ENCODE measurements around the gene PDIA4. TPM values are rescaled to one million over a fixed set of nuclear protein-coding genes. Genes with fewer than 3 reads are reported as not detected.

The PDIA4 gene
- polyA plus RNA-seq, 2 of the 4 experiments (the other 2 are of a cell fraction): 175 to 214 TPM

GRCh38 chr7:149072438-149072775, 44.1 kb upstream of the PDIA4 start:
- DNase-seq (ENCODE audit: low read depth in 1 of 2, low spot score in 1 of 2) (no peak), FAIRE-seq (no peak), ATAC-seq (no peak)
- no peak overlapping the region for H3K4me2 ChIP-seq
- no peak overlapping the region for H3K27ac ChIP-seq
- no peaks in the 10 kb centered on the region for H3K4me1 ChIP-seq
- WGBS (ENCODE audit: missing lambda C conversion rate): 90% methylated on average over 4 of the region's 4 CpGs
- TF ChIP-seq FOXS1 (CRISPR knock-in tag; IDR thresholded peaks at IDR 0.05) (no peak), SREBF2 (IDR thresholded peaks at IDR 0.05) (no peak), POLR2A (IDR thresholded peaks at IDR 0.05; ENCODE audit: low read length) (no peak), ESRRA (IDR thresholded peaks at IDR 0.05; ENCODE audit: borderline replicate concordance, low read length) (no peak), USF2 (IDR thresholded peaks at IDR 0.05) (no peak), RNF2 (IDR thresholded peaks at IDR 0.05; ENCODE audit: borderline replicate concordance, low read depth) (no peak)
- no peak overlapping the region for H3K4me3 ChIP-seq
- H3K9me3 ChIP-seq: no peaks in the 10 kb centered on the region
- ChIA-PET CTCF (interaction anchor here (0.7 to 2.5 kb wide), 6 partner anchors 11 to 85 kb away, joined by 3 to 10 read pairs (median 4); partner anchors contain the start of gene ZNF398), POLR2A (no interaction called here)

GRCh38 chr7:149071641-149072437, 43.5 kb upstream of the PDIA4 start:
- TF ChIP-seq CTCF (IDR thresholded peaks at IDR 0.05): peak; percentile 41
- TF ChIP-seq ATOH8 (CRISPR knock-in tag; IDR thresholded peaks at IDR 0.05; ENCODE audit: low read depth): no peak
- TF ChIP-seq ESRRA (IDR thresholded peaks at IDR 0.05; ENCODE audit: borderline replicate concordance, low read length): no peak
- TF ChIP-seq SMC3 (IDR thresholded peaks at IDR 0.05): peak; percentile 30; the same call in 2 of the 3 replicates
- TF ChIP-seq TFCP2L1 (CRISPR knock-in tag; IDR thresholded peaks at IDR 0.05): no peak
- TF ChIP-seq NFE2L2 (conservative IDR thresholded peaks at IDR 0.05; ENCODE audit: low read length): no peak
- TF ChIP-seq RAD21 (conservative IDR thresholded peaks at IDR 0.05 in 1 of 2, IDR thresholded peaks at IDR 0.05 in 1 of 2): peak; percentile 35 to 39; a peak in 3 of 5 replicates
- TF ChIP-seq CHD4 (IDR thresholded peaks at IDR 0.05; ENCODE audit: borderline replicate concordance): no peak
- no peak for TF ChIP-seq EHF (CRISPR knock-in tag; IDR thresholded peaks at IDR 0.05)
- no peak for TF ChIP-seq NPAS2 (CRISPR knock-in tag; IDR thresholded peaks at IDR 0.05; ENCODE audit: borderline replicate concordance)
- TF ChIP-seq RARB (CRISPR knock-in tag; IDR thresholded peaks at IDR 0.05): no peak
- no peak for TF ChIP-seq HEYL (CRISPR knock-in tag; IDR thresholded peaks at IDR 0.05)
- FAIRE-seq (no peak), DNase-seq (ENCODE audit: low read depth in 1 of 2, low spot score in 1 of 2) (peak; percentile 31 to 79), ATAC-seq (peak; percentile 81 to 94)
- H3K4me3 ChIP-seq: no peak overlapping the region
- H3K4me1 ChIP-seq: no peaks in the 10 kb centered on the region
- H3K27ac ChIP-seq: no peak overlapping the region
- POLR2A ChIA-PET: interaction anchor here (0.9 kb wide), 1 partner anchor 66 kb away, joined by 4 read pairs; no protein-coding TSS in a partner anchor
- H3K4me2 ChIP-seq: no peak overlapping the region
- no peaks in the 10 kb centered on the region for H3K9me3 ChIP-seq
- WGBS (ENCODE audit: missing lambda C conversion rate): 82% methylated on average over 39 of the region's 46 CpGs
- CTCF ChIA-PET: interaction anchor here (0.7 to 2.5 kb wide), 9 partner anchors 9 to 84 kb away, joined by 3 to 10 read pairs (median 4); partner anchors contain the start of genes ZNF398 and ZNF786

- ChIA-PET POLR2A (interaction anchor here (0.9 kb wide), 1 partner anchor 65 kb away, joined by 4 read pairs; no protein-coding TSS in a partner anchor), CTCF (interaction anchor here (0.7 to 2.5 kb wide), 8 partner anchors 9 to 84 kb away, joined by 3 to 10 read pairs (median 4); partner anchors contain the start of gene ZNF786)
- H3K4me2 ChIP-seq: no peak overlapping the region
- WGBS (ENCODE audit: missing lambda C conversion rate): 94% methylated on average over 29 of the region's 29 CpGs
- DNase-seq (ENCODE audit: low read depth in 1 of 2, low spot score in 1 of 2): no peak
- no peak for FAIRE-seq
- H3K4me3 ChIP-seq: no peak overlapping the region
- H3K4me1 ChIP-seq: no peaks in the 10 kb centered on the region
- H3K27ac ChIP-seq: no peak overlapping the region
- ATAC-seq: peak in 1 of 2 experiments; percentile 40; a peak in 1 of 6 replicates
- no peaks in the 10 kb centered on the region for H3K9me3 ChIP-seq
- TF ChIP-seq REST (IDR thresholded peaks at IDR 0.05): no peak
- no peak for TF ChIP-seq MAFK (IDR thresholded peaks at IDR 0.05; ENCODE audit: partially characterized antibody)
- TF ChIP-seq FOSB (CRISPR knock-in tag; IDR thresholded peaks at IDR 0.05): no peak
- TF ChIP-seq GATA3 (IDR thresholded peaks at IDR 0.05; ENCODE audit: borderline replicate concordance): no peak
- no peak for TF ChIP-seq MAX (IDR thresholded peaks at IDR 0.05)
- no peak for TF ChIP-seq HOXB13 (CRISPR knock-in tag; IDR thresholded peaks at IDR 0.05; ENCODE audit: low read depth)
- TF ChIP-seq MAZ (IDR thresholded peaks at IDR 0.05; ENCODE audit: borderline replicate concordance, low read depth, low read length): no peak
Measured at GRCh38 chr7:149071182-149071635, 42.9 kb upstream of the PDIA4 start.

Measured in A549 (cell line).